ENCODE measurements around the gene RASSF5. TPM values are rescaled to one million over a fixed set of nuclear protein-coding genes. Genes with fewer than 3 reads are reported as not detected.

Gene RASSF5
- total and polyA plus RNA-seq, 9 of the 15 experiments (the other 6 are each of a cell fraction or from before 2014, with no cell fraction given): 6.1 to 41.0 (median 25.2) TPM

- TF ChIP-seq CBX2 (IDR thresholded peaks at IDR 0.05; ENCODE audit: insufficient read depth, low read length, poor library complexity, severe bottlenecking): no peak
- peak; percentile 47 to 53; a peak in 2 of 4 replicates for TF ChIP-seq KDM1A (IDR thresholded peaks at IDR 0.05)
- no peak for TF ChIP-seq ZBTB17 (CRISPR knock-in tag; IDR thresholded peaks at IDR 0.05)
- no peak for TF ChIP-seq BRD9 (IDR thresholded peaks at IDR 0.05; ENCODE audit: low read depth, partially characterized antibody)
- TF ChIP-seq KAT8 (IDR thresholded peaks at IDR 0.05; ENCODE audit: low read depth): no peak
- no peak for TF ChIP-seq ZNF146 (CRISPR knock-in tag; IDR thresholded peaks at IDR 0.05; ENCODE audit: unreplicated experiment)
- no peak for TF ChIP-seq POLR2A (conservative IDR thresholded peaks at IDR 0.05)
- no peak for TF ChIP-seq GABPB2 (CRISPR knock-in tag; conservative IDR thresholded peaks at IDR 0.05)
- no peak for TF ChIP-seq ZNF507 (tag; conservative IDR thresholded peaks at IDR 0.05)
- no peak for TF ChIP-seq ZNF609 (CRISPR knock-in tag; IDR thresholded peaks at IDR 0.05; ENCODE audit: borderline replicate concordance)
- no peak for TF ChIP-seq POLR2H (tag; IDR thresholded peaks at IDR 0.05; ENCODE audit: low read depth)
- TF ChIP-seq ELF4 (CRISPR knock-in tag; IDR thresholded peaks at IDR 0.05): no peak
- no peak for TF ChIP-seq MCM7 (IDR thresholded peaks at IDR 0.05)
- peak; percentile 27 for TF ChIP-seq SMAD1 (IDR thresholded peaks at IDR 0.05; ENCODE audit: low read depth, low read length, partially characterized antibody)
- no peak for TF ChIP-seq RBM14 (IDR thresholded peaks at IDR 0.05; ENCODE audit: borderline replicate concordance, insufficient read depth, low read depth, low read length)
- TF ChIP-seq NCOA4 (IDR thresholded peaks at IDR 0.05; ENCODE audit: partially characterized antibody): no peak
- no peak for TF ChIP-seq ZNF277 (CRISPR knock-in tag; IDR thresholded peaks at IDR 0.05; ENCODE audit: borderline replicate concordance)
- TF ChIP-seq U2AF2 (optimal IDR thresholded peaks at IDR 0.05; ENCODE audit: low read depth, low read length): no peak
- TF ChIP-seq ZFP91 (CRISPR knock-in tag; IDR thresholded peaks at IDR 0.05): no peak
- TF ChIP-seq ZNF75A (CRISPR knock-in tag; IDR thresholded peaks at IDR 0.05): no peak
These were observed 100.9 kb downstream of the RASSF5 start (continued) for GRCh38 chr1:206608108-206608698.

Data from K562 (cell line).